HFF-Myc (cell line): Measurements from ENCODE around the gene RBM42.

Experiments
- DNase-seq: peaks from one replicate; pipeline ENCODE4 v3.0.0-alpha.2; 2011; ENCODE audit warnings: low read depth; ENCODE audit errors: extremely low read depth
- H3K4me3 ChIP-seq: replicated peaks from 2 replicates; pipeline ENCODE4 v1.5.1; 2011; ENCODE audit warnings: low read depth, mild to moderate bottlenecking, control low read depth, low read length
- CTCF ChIP-seq: IDR thresholded peaks from 2 replicates; pipeline ENCODE4 v1.5.1; 2012; ENCODE audit warnings: mild to moderate bottlenecking, low read depth, low read length, control low read depth; ENCODE audit errors: missing control alignments

The RBM42 gene

GRCh38 chr19:35636651-35637050 is 7.8 kb downstream of the RBM42 start:
- H3K4me3 ChIP-seq = no peak overlapping the region
- TF ChIP-seq CTCF = no peak
- DNase-seq = no peak

GRCh38 chr19:35637165-35637564 is 8.3 kb downstream of the RBM42 start:
- no peak overlapping the region for H3K4me3 ChIP-seq
- no peak for TF ChIP-seq CTCF
- no peak for DNase-seq

- no peak for DNase-seq
- TF ChIP-seq CTCF = no peak
- no peak overlapping the region for H3K4me3 ChIP-seq
These were observed 10.4 kb downstream of the RBM42 start for GRCh38 chr19:35639321-35639639.

GRCh38 chr19:35639863-35640262 is 11.0 kb downstream of the RBM42 start:
- no peak overlapping the region for H3K4me3 ChIP-seq
- no peak for TF ChIP-seq CTCF
- no peak for DNase-seq

GRCh38 chr19:35641515-35642151 is 12.8 kb downstream of the RBM42 start, which contains the start of gene ETV2:
ETV2 (plus strand) TSS chr19:35641745; CDS start chr19:35642461, 716 bp downstream.
- H3K4me3 ChIP-seq = no peak within 1 kb of the TSS
- no peak for TF ChIP-seq CTCF
- no peak for DNase-seq

- TF ChIP-seq CTCF = no peak
- DNase-seq = no peak
- H3K4me3 ChIP-seq = no peak overlapping the region
These were observed 13.5 kb downstream of the RBM42 start for GRCh38 chr19:35642312-35642711.

GRCh38 chr19:35642798-35643254 is 14.0 kb downstream of the RBM42 start:
- TF ChIP-seq CTCF = no peak
- peak overlapping the region; percentile 49 for H3K4me3 ChIP-seq
- DNase-seq = no peak
